Limb (tissue), 2 donors: ENCODE data around the gene CDHR5.

Experiments
- DNase-seq, 2 donors: peaks; one replicate each; pipeline ENCODE4 v3.0.0-alpha.2; 2016; ENCODE audit errors: extremely low spot score in 2 of 2

The CDHR5 gene

GRCh38 chr11:611001-611996 is 13.5 kb downstream of the CDHR5 start:
- no peak for DNase-seq

- no peak for DNase-seq
Observed at GRCh38 chr11:610146-610801, 14.5 kb downstream of the CDHR5 start.

- DNase-seq: no peak
Observed at GRCh38 chr11:609341-609811, 15.4 kb downstream of the CDHR5 start.

- no peak for DNase-seq
Observed at GRCh38 chr11:608791-609251, 15.9 kb downstream of the CDHR5 start.

- no peak for DNase-seq
Observed at GRCh38 chr11:607971-608659, 16.6 kb downstream of the CDHR5 start.

- no peak for DNase-seq
Observed at GRCh38 chr11:607020-607780, 17.6 kb downstream of the CDHR5 start.

- no peak for DNase-seq
Observed at GRCh38 chr11:606245-606644, 18.5 kb downstream of the CDHR5 start.

- no peak for DNase-seq
Observed at GRCh38 chr11:605286-606129, 19.2 kb downstream of the CDHR5 start.

- no peak for DNase-seq
Observed at GRCh38 chr11:603154-603553, 21.6 kb downstream of the CDHR5 start.

GRCh38 chr11:601573-602245 is 23.0 kb downstream of the CDHR5 start:
- no peak for DNase-seq

- DNase-seq: no peak
Observed at GRCh38 chr11:598005-598680, 26.6 kb downstream of the CDHR5 start.

- DNase-seq: no peak
Observed at GRCh38 chr11:597166-597725, 27.5 kb downstream of the CDHR5 start.

- DNase-seq: no peak
Observed at GRCh38 chr11:596374-596773, 28.4 kb downstream of the CDHR5 start.

- DNase-seq: no peak
Observed at GRCh38 chr11:595400-595799, 29.4 kb downstream of the CDHR5 start.

GRCh38 chr11:593347-593746 is 31.4 kb downstream of the CDHR5 start:
- no peak for DNase-seq

- no peak for DNase-seq
Observed at GRCh38 chr11:592918-593317, 31.8 kb downstream of the CDHR5 start.

- no peak for DNase-seq
Observed at GRCh38 chr11:592501-592900, 32.3 kb downstream of the CDHR5 start.

GRCh38 chr11:590997-591396 is 33.8 kb downstream of the CDHR5 start:
- no peak for DNase-seq

- DNase-seq: no peak
Observed at GRCh38 chr11:589798-590197, 35.0 kb downstream of the CDHR5 start.
